NCI-H774 (cell line): ENCODE results near the gene CENPE.
"Not testable (repeated sequence)": the region's sequence is repeated elsewhere in the genome, so short reads cannot be mapped to it uniquely, and the experiment has no call there.

ENCODE experiments used
- DNase-seq: peaks from one replicate; lab custom pipeline; 2025; lab: John Stamatoyannopoulos, UW

The CENPE gene

GRCh38 chr4:103198111-103198765 is at the start of gene CENPE:
Gene CENPE (minus strand): TSS chr4:103198343. CDS start chr4:103198319, 24 bp downstream.
- peak; percentile 55 for DNase-seq

GRCh38 chr4:103244251-103244650 is 46.1 kb upstream of the CENPE start:
- DNase-seq = no peak

- DNase-seq = not testable (repeated sequence)
Measured at GRCh38 chr4:103230938-103231337, 32.8 kb upstream of the CENPE start.

GRCh38 chr4:103223556-103223955 is 25.4 kb upstream of the CENPE start:
- not testable (repeated sequence) for DNase-seq

- DNase-seq = no peak
Measured at GRCh38 chr4:103207673-103208072, 9.5 kb upstream of the CENPE start.

- no peak for DNase-seq
Measured at GRCh38 chr4:103204111-103204510, 6.0 kb upstream of the CENPE start.

- DNase-seq = no peak
Measured at GRCh38 chr4:103201724-103202123, 3.6 kb upstream of the CENPE start.

- DNase-seq = no peak
Measured at GRCh38 chr4:103201253-103201652, 3.1 kb upstream of the CENPE start.

- no peak for DNase-seq
Measured at GRCh38 chr4:103199009-103199408, 866 bp upstream of the CENPE start.

GRCh38 chr4:103197765-103198110 is 405 bp downstream of the CENPE start:
- DNase-seq = no peak

- no peak for DNase-seq
Measured at GRCh38 chr4:103193457-103193856, 4.7 kb downstream of the CENPE start.

GRCh38 chr4:103171006-103171405 is 27.1 kb downstream of the CENPE start:
- no peak for DNase-seq

GRCh38 chr4:103169750-103170149 is 28.4 kb downstream of the CENPE start:
- not testable (repeated sequence) for DNase-seq

GRCh38 chr4:103168993-103169392 is 29.1 kb downstream of the CENPE start:
- DNase-seq = no peak

GRCh38 chr4:103162176-103162575 is 36.0 kb downstream of the CENPE start:
- DNase-seq = no peak

- no peak for DNase-seq
Measured at GRCh38 chr4:103158760-103159159, 39.4 kb downstream of the CENPE start.

GRCh38 chr4:103156106-103156505 is 42.0 kb downstream of the CENPE start:
- DNase-seq = no peak

GRCh38 chr4:103152381-103152780 is 45.8 kb downstream of the CENPE start:
- no peak for DNase-seq

GRCh38 chr4:103150677-103151076 is 47.5 kb downstream of the CENPE start:
- DNase-seq = no peak

GRCh38 chr4:103144926-103145325 is 53.2 kb downstream of the CENPE start:
- no peak for DNase-seq

- no peak for DNase-seq
Measured at GRCh38 chr4:103137446-103137827, 60.7 kb downstream of the CENPE start.

GRCh38 chr4:103136671-103137445 is 61.3 kb downstream of the CENPE start:
- no peak for DNase-seq

GRCh38 chr4:103129174-103129573 is 69.0 kb downstream of the CENPE start:
- no peak for DNase-seq

- DNase-seq = no peak
Measured at GRCh38 chr4:103126126-103126525, 72.0 kb downstream of the CENPE start.
